GM18498 (cell line): Measurements from ENCODE around the gene CFAP90.
A peak's percentile ranks its signal among the peaks of the same experiment; 100 is the strongest.

ENCODE experiments used
- ATAC-seq: cut with Tn5 transposase; IDR thresholded peaks from one replicate; pipeline ENCODE4 v1.9.1; 2021; ENCODE audit warnings: mild to moderate bottlenecking, moderate library complexity; ENCODE audit not compliant: unreplicated experiment

The CFAP90 gene

DNA sequence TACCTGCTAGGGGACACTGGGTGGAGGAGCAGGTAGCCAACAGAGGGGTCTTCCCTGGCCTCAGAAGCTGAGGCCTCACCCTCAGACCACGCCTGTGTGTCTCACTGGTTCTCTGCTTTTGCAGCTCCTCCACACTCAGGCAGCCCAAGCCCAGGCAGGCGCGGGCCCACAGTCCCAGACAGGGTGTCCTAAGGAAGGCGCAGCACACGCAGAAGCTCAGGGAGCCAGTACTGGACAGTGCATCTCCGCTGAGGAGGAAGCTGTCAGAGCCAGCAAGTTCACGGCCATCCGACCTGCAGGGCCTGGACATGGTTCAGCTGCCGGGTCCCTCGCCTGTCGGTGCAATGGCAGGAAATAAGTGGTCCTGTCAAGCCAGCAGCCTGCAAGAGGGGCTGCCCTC is 25.3 kb downstream of the CFAP90 start:
- ATAC-seq: no peak

DNA sequence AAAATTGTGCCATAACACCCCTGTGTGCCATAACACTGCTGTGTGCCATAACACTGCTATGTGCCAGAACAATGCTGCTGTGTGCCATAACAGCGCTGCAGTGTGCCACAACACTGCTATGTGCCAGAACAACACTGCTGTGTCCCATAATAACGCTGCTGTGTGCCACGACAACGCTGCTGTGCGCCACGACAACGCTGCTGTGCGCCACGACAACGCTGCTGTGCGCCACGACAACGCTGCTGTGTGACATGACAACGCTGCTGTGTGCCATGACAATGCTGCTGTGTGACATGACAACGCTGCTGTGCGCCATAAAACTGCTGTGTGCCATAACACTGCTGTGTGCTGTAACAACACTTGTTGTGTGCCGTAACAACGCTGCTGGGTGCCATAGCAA is 25.9 kb downstream of the CFAP90 start:
- no peak for ATAC-seq

DNA sequence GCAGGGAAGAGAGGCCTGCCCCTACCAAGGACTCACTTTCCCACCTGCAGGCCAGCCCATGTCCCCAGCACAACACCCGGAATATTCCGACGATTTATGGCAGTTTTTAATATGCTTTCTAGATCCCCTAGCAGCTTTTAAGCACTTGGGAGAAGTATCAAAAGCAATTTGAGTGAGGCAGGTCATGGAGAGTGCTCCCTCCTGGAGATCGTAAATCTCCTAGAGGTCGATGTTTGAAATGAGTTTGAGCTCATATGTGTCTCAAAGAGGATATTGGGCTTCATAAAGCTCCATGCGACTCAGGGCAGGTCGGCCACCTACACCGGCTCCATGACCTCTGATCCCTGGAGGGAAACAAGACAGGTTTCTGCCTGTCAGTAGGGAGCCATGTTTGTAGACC is 27.3 kb downstream of the CFAP90 start:
- ATAC-seq: no peak

DNA sequence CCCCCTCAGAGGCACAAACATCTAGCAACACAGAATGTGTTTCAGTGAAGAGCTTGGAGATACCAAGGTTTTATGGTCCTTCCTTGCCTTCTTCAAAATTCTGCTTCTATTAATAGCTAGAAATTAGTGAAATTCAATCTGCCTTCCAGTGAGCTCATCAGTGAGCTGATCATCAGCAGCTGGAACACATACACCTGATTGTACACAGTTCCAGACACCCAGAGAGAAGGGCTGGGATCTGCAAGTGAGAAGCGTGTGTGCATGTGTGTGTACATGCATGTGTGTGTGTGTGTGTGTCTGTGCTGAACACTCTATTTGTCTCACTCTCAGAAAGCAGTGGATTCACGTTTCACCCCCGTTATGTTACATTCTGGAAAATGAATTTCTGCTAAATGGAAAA is 28.5 kb downstream of the CFAP90 start:
- no peak for ATAC-seq

DNA sequence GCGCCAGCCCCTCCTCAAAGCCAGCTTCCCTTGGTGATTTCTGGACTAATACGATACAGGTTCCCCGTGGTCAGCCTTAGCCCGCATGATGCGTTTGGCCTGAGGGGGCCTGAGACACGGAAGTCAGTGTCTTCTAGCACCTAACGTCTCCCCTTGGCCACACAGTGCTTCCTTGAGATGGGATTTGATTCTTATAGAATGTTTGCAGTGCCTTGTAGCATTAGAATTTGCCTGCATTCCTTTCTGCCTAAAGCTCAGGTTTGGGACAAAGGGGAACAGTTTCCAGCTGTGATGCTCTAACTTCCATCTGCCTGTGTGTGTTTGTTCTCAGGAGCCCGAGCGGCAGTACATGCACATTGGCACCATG is 34.4 kb downstream of the CFAP90 start:
- peak; percentile 24 for ATAC-seq

DNA sequence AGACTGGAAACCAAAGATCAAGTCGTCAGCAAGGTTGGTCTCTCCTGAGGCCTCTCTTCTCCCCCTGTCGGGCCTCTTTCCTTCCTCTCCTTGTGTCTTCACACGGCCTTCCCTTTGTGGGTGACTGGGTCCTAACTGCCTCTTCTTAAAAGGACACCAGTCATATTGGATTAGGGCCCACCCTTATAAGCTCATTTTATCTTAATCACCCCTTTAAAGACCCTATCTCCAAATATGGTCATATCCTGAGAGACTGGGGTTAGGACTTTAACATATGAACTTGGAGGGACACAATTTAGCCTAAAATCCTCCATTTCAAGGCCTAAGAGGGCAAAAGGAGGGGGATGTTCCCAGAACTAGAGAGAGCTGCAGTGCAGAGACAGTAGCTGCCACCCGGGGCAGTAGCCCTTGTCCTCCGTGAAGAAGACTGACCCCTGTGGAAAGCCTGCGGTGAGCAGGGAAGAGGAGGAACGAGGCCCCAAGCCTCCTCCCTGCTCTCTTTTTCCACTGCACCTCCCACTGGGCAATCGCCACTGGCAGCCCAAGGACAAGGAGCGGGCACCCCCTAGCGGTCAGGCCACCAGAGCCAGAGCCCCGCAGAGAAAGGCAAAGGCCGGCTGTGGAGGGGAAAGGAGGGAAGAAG is 34.9 kb downstream of the CFAP90 start:
- peak; percentile 96 for ATAC-seq

DNA sequence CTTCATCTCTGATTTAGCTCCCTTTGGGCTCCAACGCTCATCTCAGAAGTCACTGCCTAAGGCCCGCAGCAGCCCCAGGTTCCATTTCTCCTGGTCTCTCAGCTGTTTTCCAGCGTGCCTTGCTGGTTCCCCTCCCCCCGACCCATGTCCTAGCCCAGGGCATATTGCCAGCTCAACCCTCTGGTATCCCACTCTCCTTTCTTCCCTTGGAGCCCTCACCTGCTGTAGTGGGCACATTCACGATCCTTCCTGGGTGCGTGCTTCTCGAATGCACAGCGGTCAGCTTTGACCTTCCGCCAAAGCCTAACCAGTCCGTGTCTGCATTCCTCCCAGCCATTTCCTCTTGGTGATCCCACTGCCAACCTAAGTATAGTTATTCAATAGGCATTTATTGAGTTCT is 36.1 kb downstream of the CFAP90 start:
- no peak for ATAC-seq

DNA sequence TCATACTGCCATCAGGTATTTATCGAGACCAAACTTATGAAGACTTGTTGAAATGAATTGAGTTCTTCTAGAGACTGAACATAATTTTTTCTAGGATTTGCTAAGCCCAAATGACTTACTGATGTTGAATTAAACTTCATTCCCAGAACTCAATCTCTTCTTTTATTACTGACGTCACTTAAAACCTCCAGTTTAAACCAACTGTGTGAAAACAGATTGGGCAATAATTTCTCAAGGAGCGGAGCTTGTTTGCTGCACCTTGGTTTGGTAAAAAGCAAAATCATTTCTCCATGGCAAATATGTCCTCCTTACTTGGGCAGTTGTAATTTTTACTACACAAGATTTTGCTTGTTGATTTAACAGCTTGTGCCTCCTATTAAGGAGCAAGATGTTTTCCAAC is 37.4 kb downstream of the CFAP90 start:
- no peak for ATAC-seq

DNA sequence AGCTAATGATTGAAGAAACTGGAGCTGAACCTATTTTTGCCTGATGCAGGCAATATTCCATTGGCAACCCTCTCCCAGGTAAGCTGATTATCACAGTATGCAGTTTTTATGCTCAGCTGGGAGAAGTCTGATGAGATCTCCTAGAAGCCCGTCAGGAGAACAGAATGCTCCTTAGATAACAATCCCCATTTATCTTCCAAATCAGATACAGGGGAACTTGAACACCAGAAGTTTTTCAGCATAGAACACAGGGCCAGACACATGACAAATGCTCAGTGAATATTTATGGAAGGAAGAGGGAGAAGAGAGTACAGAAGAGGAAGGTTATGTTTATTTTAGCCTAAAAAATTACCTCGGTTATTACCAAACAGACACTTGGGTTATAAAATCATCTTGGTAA is 37.9 kb downstream of the CFAP90 start:
- ATAC-seq: no peak

DNA sequence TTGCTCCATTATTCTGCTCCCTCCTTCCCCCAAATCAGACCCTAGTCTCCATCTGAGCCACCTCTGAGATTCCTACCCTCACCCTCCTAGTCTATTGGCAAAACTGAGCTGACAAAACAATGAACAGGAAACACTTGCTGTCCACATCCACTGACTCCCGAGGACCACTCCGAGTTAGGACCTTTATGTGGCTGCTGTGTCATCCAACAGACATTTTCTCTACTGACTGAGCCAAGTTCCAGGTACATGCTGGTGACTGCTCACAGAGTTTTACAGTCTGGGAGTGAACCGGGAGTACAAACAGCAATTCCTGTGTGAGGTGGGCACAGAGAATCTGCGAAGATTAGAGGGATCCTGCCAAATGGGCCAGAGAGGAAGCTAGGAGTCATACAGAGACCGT is 39.2 kb downstream of the CFAP90 start:
- no peak for ATAC-seq

DNA sequence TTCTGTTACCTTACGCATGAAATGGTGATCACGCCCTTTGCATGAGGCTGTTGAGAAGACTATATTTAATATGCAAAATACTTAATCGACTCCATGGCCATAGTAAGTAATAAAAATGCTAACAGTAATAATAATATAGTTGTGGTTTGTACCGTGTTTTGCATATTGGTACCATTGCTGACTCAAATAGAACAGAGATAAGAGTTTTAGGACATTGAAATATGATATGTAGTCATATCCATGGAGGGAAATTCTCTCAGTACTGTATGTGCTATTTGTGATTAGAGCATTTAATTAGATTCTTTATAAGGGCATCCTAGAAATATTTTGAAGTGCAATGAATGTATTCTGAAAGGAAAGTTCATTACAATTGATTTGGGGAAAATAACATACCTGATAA is 41.9 kb downstream of the CFAP90 start:
- no peak for ATAC-seq

DNA sequence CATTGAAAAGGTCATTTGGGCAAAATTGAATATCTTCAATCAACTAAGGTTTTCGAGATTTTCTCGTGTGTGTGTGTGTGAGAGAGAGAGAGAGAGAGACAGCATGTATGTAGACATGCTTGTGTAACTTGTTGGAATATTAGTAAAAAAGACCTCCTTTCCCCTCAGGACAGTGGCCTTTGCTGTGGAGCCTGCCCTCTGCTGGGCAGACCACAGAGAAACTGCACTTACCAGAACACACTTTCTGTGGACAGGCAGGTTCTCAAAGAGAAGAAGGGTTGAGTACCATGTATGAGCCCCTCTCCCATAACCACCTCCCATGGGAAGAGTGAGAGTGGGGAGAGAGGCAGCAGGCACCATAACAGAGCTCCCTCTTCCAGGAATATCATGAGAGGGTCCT is 45.6 kb downstream of the CFAP90 start:
- no peak for ATAC-seq

DNA sequence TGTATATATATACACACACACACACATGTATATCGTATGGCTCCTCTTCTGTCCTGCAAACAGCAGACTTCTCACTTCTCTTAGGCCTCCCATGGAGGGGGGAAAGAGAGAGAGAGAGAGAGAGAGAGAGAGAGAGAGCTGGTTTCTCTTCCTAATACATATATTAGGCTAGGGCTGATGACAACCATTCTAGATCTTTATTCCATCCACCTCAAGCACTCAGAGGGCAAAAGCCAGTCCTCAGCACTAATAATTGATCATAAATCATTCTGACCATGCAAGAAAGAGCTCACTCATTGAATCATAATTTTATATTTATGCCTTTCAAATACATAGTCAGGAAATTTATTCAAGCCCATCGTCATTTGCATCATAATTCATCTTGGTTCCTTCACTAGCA is 47.0 kb downstream of the CFAP90 start:
- ATAC-seq: no peak

DNA sequence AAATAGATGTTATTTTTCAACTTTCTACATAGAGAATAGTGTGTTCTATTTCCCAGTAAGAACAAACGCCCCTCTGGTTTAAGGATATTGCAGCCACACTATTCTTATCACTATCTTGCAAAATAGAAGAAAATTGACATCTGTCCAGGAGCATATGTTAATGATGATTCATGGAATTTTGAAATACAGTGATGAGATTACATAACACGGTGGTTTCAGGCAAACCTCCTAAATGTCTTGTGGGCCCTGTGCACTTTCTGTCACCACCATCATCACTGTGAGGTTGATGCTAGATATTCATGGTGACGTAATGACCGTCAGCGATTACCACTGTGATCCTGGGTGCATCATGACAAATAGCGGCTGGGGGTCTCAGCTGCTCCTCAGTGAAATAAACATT is 48.1 kb downstream of the CFAP90 start:
- no peak for ATAC-seq

DNA sequence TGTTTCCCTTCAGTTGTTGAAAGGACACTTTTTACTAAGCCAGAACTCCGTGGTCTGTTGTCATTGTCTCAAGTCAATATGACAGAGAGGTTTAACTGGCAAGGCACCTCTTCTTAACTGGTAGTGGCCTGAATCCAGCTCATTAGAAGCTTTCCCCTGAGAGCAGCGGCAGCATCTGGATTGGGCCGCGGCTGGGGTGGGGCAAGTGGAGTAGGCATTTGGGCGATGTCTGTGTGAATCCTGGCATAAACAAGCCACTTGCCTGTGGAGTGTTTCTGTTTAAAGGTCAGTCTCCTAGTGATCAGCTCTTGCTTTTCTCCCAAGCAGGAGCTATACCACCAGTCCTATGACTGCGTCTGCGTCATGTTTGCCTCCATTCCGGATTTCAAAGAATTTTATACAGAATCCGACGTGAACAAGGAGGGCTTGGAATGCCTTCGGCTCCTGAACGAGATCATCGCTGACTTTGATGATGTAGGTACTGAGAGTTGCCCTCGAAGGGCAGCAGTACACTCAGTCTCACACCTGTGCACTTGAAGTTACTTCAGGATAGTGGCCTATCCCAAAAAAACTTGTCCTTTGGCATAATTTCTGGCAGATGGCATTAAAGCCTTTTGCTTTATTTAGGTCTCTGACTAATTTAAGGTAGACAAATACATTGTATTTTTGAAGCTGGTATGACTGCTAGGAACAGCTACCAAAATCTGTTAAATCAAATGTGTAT is 48.9 kb downstream of the CFAP90 start:
- ATAC-seq: no peak

DNA sequence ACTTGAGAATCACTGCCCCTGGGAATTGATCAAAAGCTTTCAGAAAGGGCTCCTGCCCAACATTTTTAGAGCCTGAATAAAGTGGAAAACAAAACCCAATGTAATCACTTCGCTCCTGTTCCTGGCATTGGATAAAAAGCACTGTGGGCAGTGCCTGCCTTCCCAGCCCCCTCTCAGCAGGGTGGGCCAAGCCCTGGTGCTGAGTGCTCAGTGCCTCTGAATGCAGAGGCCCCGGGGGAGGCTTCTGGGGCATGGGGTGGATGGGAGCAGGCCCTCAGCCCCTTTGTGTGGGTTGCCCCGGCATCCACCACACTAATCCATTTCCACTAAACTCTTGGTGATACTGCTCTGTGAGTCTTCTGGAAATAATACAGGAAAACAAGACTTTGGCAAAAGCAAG is 55.6 kb downstream of the CFAP90 start:
- ATAC-seq: no peak

DNA sequence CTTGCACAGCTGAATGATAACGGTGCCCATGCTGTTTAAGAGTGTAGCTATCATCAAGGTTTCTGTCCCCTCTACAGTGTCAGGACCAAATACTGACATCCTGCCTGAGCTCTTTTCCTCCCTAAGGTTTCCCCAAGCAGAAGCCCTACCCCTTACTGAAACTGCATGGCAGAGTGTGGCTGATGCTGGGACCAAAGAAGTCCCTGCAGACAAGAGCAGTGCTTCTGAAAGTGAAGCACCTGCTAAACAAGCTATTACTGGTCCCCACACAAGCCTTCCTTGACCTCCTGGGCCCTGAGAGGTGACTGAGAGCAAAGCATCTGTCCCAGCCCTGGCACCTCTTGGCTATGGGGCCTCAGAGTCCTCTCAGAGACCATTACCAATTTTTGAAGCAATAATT is 56.1 kb downstream of the CFAP90 start:
- peak; percentile 53 for ATAC-seq

DNA sequence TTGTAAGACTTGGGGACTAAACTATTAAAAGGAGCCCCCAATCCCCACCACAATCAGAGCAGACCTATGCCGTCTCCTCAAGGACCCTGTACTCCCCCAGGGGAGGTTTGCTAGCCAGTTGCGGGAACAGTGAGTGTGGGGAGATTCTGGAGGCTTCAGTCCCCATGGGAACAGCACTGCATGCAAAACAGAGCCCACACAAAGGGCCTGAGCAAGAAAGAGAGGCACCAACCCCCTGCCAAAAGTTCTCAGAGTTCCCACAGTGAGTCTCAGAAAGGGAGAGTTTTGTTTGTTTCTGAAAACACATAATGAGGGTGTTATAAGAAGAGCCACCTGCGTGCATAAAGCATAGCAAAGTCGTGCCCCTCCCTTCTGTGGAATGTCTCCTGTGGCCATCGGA is 56.6 kb downstream of the CFAP90 start:
- ATAC-seq: peak; percentile 88

DNA sequence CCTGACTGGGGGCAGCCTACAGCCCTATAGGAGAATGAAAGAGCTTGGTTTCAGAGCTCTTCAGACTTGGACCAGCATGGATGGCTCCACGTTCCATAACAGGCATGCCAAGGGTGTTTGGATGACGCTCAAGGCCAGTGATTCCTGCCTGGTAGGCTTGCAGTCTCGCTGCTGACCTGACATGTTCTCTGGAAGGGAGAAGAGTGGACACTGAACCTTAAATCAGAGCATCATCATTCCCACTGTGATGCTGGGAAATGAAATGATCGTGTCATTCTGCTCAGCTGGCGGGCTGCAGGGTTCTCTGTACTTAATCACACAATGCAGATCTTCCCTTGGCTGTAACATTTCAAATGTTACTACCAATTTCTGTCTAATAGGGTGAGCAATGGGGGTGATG is 57.0 kb downstream of the CFAP90 start:
- ATAC-seq: peak; percentile 13

DNA sequence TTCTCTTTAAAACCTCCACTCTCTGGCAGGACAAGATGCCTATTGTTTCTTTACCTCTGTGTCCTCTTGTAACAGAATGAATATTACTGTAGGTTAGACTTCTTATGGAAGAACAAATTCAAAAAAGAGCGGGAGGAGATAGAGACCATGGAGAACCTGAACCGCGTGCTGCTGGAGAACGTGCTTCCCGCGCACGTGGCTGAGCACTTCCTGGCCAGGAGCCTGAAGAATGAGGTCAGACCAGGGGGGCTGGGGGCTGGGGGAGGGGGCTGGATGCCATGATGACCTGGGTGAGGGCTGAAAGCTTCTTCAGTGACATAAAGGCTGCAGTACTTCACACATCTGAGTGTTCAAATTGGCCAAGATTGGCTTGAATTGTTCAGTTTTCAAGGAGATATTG is 61.4 kb downstream of the CFAP90 start:
- no peak for ATAC-seq

DNA sequence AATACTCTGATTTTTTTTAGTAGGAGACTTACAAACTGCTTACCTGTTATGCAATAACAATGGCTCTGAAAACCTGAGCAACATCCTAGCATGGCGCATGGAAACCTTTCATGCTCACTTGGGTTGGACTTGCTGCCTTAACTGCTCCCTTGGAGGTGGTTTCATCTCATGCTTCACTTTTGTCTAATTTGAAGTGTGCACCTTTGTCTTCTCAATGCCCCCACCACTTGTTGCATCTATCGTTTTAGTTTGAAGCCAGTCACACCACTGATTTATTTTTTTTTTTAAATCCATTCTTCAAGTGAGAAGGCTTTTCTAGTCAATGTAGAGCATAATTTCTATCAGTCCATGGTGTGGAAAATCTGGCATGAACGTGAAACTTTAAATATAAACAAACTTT is 63.2 kb downstream of the CFAP90 start:
- no peak for ATAC-seq

DNA sequence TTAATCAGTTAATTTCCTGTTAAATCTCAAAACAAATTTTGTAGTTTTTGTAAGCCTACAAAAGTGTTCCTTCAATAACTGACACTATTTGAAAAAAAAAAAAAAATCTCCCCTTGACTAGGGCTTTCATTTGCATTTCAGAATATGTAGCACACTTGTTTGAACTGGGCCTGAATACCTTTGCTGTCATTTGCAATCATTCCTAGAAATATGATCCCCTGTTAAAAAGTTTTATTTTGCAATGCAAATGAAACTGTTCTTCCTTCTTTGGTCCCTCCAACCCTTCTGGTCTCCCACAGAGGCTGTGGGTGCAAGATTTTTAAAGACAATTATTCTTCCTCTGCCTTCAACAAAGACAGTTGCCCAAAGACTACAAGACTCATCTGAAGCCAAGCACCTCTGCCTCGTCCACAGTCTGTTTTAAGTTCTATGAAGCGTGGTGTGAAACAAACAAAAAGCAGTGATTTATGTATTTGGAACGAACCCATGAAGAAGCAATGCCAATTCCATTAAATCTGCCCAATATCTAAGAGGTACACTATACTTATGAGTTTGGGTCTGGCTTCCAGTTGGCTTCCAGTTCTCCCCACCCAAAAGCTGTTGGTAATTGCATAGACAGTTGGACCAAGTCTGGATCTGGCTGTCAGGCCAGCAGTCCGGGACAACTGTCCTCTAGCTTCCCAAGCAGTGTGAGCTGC is 66.1 kb downstream of the CFAP90 start:
- ATAC-seq: no peak
